ENCODE data around the gene MMP21.

Gene MMP21

DNA sequence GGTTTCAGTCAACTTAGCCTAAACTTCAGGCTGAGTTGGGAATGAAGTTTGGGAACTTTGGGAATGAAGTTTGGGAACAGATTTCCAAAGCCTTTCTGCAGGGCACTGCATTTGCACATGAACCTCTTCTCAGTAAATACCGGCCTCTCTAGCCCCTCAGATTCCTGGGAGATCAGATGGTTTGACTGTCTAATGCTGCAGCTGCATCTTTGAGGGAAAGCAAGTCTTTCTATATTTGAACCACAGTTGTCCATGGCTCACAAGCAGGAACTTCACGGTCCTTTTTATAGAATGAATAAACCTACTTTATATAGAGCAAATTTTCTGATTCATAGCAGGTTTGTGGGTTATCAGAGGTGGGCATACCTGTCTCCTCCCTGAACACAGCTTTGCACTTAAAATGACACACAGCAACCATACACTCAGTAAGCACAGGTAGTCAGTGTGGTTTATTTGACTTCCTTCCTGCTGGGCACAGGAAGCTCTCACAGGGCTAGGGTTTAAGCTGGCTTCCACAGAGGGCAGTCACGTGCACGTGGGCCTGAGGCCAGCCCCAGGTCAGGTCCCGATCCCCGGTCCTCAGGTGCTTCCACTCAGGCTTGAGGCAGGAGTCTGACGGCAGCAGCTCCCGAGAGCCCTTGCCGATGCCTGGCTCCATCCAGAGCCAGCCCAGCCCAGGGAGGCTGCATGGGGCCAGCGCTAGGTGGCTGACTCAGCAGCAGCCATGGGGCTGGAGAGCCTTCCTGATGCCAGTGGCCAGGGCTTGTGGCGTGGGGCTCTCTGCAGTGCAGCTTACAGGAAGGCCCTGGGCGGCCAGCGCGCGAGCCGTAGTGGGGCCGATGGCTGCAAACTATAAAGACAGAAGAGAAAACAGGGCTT lies 12.8 kb upstream of the MMP21 start:
- DNase-seq = no peak

DNA sequence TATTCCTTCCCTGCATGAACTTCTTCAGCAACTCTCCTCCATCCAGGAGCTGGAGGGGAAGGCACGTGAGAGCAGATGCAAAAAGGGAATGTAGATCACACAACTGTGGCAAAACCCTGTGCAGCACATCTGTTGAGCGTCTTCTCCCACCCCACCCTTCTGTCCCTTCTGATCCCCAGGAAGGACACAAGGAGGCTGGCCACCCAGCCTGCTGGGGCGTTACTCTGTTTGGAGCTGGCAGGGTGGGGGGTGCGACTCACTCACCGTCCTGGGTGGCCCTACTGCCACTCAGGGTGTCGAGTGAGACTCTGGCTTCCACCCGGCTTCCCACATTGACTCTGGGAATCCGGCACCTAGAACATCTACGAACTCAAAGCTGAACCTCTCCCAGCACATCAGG lies 10.2 kb upstream of the MMP21 start:
- DNase-seq = no peak

DNA sequence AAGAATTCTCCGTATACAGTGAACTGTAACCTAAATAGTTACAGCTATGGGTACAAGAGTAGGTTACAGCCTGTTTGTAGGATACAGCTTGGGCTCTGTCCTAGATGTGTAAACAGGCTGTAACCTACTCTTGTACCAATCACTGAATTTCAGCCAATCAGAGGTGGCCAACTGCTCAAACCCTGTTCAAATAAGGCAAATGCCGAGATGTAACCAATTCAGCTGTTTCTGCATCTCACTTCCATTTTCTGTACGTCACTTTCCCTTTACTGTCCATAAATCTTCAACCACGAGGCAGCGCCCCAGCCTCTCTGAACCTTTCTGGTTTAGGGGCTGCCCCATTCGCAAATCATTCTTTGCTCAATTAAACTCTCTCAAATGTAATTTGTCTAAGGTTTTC lies 8.3 kb upstream of the MMP21 start:
- DNase-seq = no peak

DNA sequence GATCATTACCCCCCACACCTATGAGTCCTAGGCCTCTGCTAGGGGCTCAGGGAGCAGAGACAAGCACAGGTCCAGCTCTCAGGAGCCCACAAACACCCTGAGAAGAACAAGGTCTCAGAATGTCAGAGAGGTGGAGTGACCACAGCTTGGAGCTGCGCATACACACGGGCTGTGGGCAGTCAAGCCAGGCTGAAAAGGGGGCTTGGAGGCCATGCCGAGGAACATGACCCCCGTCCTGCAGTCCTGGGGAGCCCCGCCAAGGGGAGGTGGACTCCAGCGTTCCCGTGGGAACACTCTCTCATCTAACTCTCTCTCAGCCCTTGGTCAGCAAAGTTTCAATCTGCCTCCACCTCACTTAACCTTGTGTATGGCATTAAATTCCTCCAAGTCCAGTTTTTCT lies 7.8 kb upstream of the MMP21 start:
- DNase-seq = no peak

DNA sequence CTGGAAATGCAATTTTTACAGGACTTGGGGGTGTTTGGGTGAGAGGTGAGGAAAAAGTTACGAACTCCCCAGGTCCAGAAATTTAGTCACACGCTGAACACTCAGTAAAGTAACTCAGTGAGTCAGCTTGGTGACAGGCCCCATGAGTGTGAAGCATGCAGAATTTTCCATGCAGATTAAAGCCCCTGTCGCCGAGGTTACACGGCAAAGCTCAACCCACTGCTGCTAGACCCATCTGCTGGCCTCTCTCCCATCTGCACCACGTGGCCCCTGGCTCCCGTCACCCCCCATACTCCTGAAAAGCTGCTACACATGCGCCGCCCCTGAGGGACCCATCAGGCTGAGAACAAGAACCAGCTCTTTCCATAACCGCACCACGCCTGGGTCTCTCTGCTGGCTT lies 7.0 kb upstream of the MMP21 start:
- DNase-seq = no peak

DNA sequence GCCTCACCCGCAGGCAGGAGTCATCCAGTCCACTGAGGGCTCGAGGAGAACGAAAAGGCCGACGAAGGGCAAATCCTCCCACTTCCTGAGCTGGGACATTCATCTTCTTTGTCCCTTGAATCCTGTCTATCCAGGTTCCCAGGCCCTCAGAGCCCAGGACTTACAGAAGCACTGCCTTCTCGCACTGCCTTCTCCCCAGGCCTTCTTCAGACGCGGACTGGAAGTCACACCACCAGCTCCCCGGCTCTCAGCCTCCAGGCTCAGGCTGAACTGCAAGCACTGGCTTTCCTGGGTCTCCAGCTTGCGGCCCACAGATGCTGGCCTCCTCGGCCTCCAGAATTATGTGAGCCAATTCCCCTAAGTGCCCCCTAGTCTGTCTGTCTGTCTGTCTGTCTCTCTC lies 6.4 kb upstream of the MMP21 start:
- no peak for DNase-seq

DNA sequence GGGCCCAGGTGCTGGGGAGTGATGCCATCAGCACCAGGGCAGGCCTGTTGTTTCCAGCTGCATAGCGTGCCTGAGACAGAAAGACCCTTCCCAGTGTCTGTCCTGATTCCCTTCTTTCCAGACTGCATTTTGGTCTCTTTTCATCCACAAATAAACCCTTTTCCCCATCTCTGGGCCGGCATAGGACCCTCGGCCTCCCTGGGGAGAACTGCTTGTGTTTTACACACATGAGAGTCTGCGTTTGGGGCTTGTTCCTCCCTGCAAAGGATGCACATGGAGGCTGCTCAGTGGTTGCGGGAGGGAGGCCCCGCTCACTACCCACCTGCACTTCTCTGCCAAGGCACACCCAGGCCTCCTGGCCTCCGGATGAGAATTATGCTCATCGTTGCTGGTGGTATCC lies 5.8 kb upstream of the MMP21 start:
- DNase-seq = no peak

DNA sequence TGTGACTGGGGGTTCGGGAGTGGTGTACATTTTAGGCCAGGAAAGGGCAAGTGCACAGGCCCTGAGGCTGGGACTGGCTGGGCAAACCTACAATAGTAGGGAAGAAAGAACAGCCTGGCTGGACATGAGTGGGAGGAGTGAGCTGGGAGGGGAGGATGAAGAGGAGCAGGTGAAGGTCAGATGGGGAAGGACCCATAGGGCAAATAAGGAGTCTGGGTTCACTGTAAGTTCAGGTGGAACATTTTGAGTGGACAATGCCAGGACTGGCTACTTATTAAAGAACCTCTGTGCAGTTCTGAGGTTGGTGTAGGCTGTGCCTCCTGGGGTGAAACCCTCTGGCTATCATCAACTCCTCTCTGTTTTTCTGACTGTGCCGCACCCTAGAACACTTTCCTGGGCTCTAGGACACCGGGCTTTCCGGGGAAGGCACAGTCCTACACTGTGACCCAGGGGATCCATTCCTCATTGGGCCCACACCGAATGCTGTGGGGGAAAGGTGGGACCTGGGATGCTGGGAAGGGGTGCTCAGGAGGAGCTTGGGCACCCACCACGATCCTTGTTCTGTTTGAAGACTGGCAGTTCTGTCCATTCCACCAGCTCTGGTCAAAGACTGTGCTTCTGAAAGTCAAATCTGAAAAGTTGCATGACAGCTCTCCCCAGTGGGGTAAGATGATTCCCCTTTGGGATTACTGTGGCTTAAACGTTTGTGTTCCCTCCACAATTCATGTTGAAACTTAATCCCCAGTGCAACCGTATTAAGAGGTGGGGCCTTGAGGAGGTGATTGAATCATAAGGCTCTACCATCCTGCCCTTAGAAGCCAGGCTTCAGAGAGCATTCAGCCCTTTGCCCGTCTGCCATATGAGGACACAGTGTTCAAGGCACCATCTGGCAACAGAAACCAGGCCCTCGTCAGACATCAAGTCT lies 4.0 kb upstream of the MMP21 start:
- no peak for DNase-seq

DNA sequence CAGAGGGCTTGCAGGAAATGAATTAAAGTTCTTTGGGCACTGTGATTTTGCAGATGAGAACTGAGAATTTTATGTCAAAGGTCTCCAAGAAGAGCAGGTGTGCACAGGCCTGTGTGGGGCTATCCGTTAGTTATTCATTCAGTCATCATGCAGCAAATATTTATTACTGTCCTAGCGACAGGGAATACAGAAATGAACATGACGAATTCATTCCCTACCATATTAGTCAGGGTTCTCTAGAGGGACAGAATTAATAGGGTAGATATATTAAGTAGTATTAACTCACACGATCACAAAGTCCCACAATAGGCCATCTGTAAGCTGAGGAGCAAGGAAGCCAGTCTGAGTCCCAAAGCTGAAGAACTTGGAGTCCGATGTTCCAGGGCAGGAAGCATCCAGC lies 2.9 kb upstream of the MMP21 start:
- DNase-seq = no peak

DNA sequence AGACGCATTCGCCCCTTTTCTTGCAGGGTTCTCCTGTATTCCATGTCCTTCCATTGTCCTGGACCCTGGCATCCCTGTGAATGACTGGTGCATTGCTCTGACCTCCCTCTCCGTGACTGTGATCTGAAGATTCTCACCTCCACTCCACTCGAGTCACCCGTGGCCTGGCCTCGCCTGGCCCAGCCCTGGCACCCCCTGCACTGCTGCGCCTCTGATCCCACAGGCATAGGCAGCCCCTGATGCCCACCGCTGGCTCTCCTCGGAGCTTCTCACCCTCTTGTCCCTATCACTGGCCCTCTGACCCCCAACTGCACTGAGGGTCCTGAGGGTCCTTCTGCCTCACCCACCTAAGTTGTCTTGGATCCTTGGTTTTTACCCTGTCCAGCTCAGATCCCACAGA lies 2.2 kb upstream of the MMP21 start:
- DNase-seq = no peak

DNA sequence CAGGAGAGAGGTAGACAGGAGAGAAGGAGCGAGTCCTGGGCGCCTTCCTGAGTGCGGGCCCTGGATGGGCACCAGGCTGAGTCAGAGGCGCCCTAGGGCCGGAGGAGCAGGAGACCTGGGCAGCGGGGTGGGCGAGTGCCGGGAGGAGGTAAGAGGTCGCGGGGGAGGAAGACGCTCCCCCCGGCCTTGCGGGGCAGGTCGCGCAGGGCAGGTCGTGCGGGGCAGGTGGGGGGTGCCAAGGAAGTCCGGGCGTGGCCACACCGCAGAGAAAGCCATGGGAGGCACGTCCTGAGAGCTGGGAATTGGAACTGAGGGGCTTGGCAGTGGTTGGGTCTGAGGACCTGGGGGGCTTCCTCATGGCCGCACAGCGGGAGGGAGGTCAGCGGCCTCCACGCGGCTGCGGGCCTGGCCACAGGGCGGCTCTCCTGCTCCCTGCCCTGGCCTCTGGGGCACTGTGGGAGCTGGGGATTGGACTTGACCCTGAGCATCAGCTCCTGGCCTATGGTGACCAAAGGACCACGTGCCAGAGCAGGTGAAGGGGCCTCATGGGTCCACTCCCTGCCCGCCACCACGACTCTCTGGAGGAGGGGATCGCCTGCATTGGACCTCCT lies 935 bp downstream of the MMP21 start:
- no peak for DNase-seq

DNA sequence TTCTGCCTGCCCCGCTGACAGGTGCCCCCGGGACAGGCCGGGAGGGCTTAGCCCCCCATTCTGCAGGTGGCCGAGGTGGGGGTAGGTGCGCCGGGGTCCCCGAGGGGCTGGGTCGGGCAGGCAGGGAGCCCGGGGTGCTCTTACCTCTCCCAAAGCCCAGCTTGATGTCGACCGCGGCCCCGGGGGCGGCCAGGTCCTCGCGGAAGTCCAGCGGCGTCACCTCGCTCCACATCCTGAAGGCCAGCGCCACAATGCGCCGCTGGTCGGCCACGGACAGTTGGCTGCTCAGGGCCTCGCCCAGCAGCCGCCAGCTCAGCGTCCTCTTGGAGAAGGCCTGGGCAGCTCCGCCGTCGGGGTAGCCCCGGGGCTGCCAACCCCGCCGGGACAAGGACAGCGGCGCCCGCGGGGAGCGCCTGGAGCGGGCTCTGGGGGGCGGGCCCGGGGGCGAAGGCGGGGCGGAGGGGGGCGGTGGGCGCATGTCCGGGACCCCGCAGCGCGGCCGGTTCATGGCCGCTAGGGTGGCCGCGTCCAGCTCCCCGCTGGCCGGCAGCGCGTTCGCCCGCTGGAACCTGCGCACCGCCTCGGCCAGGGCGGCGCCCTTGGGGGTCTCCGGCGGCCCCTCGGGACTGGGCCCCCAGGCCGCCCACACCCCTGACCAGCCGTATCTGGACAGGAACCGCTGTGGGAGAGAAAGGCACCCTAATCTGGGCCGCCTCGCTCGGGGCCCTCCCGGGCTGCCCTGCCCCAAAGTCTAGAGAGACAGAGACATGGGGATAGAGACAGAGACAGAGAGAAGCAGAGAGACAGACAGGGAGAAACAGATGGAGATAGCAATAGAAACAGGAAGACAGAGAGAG lies 1.7 kb downstream of the MMP21 start:
- DNase-seq = no peak

DNA sequence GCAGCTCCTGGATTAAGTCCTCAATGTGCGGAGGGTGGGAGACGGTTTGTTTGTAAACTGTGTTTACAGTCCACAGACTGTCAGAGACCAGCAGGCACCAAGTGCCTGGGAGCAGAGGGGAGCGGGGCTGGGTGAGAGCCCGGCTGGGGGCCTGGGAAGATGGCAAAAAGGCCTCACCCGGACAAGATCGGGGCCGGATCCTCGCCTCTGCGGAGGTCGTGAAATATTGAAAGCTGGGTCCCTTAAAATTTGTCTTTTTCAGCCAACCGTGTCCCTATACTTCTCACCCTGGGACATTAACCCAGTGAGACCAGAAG lies 2.8 kb downstream of the MMP21 start:
- DNase-seq = no peak

DNA sequence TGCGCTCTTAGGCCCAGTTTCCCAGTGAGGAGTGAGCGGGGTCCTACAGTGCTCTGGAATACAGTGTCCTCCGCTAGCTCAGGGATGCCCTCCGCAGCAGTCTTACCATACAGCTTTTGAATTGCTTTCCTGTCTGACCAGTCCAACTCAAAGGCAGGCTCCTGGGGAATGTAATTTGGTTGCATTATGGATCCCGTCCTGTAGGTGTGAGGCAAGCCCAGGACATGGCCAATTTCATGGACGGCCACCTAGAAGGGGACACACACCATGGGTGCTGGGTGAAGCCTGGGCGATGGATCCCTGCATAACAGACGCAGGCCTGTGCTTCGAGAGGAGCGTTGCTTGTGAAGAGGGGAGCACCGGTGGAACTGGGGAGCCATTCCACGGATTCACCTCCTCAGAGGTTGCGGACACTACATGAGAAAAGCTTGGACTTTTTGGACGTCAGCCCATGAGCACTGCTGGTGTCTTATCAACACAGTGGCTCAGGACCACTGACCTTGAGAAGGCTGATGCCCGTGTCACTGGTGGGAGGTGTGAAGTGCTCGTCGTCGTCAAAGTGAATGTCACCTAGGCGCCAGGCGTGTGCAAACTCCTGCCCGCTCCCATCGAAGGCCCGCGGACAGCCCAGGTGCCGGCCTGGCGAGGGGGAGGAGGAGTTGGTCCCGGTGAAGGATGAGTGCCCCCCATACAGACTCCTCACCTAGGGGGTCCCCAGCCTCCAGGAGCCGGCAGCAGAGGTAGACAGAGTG lies 3.3 kb downstream of the MMP21 start:
- DNase-seq = no peak

DNA sequence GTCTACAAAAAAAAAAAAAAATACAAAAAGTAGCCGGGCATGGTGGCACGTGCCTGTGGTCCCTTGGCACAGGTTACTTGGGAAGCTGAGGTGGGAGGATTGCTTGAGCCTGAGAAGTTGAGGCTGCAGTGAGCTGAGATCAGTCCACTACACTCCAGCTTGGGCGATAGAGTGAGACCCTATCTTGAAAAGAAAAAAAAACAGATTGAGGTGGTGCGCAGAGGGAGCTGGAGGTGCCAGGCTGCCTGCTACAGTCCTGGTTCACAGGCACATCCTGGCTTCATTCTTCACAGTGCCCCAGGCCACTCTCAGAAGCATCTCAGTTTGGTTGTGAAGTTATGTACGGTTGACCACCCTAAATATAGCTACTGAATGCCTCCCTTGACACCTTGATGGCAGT lies 4.8 kb downstream of the MMP21 start:
- no peak for DNase-seq

DNA sequence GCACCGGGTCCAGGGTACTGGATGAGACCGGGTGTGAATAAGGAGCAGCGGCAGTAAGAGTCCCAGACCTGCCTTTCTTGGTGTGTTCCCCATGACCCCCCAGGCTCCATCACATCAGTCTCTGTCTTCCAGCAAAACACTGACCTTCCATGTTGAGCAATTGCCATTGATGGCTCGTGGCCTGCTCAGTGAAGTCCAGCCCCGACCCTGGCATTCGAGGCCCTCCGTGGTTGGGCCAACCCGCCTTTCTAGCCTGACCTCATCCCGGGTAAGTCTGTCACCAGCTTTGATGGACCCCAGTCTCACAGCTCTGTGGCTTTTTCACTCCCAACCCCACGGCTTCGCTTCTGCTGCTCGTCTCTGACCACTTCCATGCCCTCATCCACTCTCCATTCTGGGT lies 6.4 kb downstream of the MMP21 start:
- no peak for DNase-seq

DNA sequence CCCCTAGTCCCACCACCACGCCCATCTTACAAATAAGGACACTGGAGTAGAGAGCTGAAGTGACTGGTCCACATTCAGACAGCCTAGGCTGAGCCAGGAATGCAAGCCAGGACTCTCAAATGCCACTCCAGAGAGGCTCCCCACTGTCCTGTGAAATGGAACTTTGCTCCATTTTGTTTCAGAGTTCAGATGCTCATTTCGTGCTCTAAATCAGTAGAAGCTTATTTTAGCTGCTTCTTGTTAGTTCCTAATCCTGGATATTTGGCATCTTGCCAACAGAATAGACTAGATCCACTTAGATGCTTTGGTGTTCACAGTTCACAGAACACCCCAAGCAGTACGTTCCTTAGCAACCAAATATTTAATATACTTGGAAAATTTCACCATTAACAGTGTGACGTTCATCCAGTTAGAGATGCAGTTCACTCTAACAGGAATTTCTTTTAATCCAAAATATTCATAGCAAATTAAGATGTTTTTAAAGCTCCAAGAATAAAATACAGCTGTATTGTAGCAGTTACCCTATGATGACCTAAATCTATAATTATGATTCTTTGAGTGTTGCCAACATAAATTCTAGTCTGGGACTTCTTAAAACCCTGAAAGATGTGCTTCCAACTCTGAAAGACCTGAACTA lies 7.3 kb downstream of the MMP21 start:
- DNase-seq = no peak

DNA sequence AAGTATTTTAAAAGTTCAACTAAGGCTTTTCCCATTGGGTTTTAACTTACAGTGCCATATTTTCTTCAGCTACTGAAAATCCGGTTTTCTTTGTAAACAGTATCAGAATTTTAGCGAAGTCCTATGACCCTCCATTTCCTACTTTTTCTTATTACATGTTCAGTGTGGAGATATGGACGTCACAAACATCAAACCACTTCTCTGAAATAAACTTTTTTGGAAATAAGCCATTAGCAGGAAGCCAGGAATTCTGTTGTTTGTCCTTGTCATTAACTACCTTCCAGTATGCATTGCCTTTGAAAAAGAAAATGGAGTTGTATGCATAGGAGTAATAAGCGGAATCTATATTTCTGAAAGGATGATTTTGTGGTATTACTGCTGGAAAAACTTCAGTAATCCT lies 9.1 kb downstream of the MMP21 start:
- no peak for DNase-seq

DNA sequence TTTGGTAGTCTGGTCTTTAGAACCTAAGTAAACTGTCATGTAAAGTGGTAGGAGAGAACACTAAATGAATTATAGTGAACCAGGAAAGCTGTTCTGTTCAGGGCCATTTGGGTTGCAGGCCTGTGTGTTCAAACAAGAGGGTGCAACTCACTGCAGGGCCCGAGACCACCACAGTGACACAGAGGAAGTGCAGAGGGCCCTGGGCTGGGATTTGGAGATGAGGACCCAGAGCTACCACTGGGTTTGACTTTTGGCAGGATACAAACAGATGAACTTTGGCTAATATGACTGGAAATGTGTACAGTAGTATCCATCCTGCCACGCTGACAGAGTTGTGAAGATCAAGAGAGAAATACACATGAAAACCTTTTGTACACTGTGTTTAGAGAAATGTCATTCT lies 9.8 kb downstream of the MMP21 start:
- no peak for DNase-seq

DNA sequence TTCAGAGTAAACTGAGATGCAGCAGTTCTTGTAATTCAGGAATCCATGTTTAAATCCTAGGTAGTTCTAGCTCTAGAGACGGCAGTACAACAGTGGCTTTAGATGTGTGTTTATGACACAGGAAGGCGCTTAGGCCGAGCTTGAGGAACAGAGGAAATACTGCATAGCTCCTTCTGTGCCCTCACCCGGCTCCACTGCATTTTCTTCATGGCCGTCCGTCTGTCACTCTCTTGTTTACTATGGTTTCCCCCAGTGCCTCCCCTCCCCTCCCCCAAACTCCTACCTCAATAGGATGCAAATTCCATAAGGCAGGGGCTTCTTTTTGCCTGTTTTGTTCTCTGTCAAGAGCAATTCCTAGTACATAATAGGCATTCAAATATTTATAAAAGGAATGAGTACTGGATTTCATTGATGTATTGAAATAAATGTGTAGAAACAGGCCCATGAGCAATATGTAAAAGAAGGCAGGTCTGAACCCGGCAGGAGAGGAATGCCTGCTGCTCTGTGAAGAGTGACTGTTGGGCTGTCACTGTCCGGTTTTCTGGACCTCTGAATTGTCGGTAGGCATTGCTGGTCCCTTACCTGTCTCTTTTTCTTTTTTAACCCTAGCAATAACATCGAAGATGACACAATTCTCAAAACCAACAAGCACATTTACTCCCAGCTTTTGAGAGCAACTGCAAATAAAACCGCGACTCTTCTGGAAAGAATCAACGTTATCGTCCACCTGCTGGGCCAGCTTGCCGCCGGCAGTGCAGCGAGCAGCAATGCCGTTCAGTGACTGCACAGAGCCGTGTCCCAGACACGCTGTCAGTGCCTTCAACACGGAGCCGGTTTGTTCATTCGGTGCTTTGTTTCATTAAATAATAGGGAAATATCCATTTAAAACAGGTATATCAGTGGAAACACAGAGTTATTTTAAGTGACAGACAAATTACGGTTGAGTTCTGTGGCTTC lies 12.7 kb downstream of the MMP21 start:
- no peak for DNase-seq
